Astrocyte of the spinal cord (primary cell): ENCODE results near the gene RHOB.

Source experiments
- DNase-seq: peaks from one replicate; pipeline ENCODE4 v3.0.0; 2011; ENCODE audit warnings: low read depth, low spot score
- H3K4me3 ChIP-seq: 2 replicates; pipeline ENCODE4 v1.5.1; 2011; ENCODE audit warnings: low read depth, mild to moderate bottlenecking, low read length, moderate library complexity
- in situ Hi-C: cut with HindIII; loops from 2 replicates; pipeline ENCODE4 v1.10.0; 2017; ENCODE audit warnings: low sequenced_read_pairs
- TF ChIP-seq, protein P1 (sequence below): IDR thresholded peaks from 2 replicates; pipeline ENCODE4 v1.5.1; 2012; ENCODE audit warnings: low read depth, mild to moderate bottlenecking, low read length, inconsistent platforms

RHOB gene

DNA sequence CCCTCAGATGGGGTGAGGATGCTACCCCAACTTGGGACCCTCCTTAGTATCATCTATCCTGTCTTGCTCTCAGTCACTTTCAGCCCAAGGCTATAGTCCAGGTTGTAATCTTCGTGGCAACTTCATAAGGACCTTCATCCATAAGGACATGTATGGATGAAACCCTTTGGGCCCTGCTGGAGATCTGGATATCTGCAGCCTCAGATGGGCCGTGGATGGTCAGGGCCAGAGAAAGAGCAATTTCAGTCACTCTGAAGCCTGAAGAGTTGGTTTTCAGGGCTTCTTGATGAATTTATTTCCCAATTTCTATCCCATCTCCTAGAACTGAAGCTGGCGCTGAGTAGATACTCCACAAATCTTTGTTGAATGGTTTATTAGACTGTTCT lies 28.7 kb downstream of the RHOB start:
- in situ Hi-C loops, result no loop called here
- no peak for DNase-seq

DNA sequence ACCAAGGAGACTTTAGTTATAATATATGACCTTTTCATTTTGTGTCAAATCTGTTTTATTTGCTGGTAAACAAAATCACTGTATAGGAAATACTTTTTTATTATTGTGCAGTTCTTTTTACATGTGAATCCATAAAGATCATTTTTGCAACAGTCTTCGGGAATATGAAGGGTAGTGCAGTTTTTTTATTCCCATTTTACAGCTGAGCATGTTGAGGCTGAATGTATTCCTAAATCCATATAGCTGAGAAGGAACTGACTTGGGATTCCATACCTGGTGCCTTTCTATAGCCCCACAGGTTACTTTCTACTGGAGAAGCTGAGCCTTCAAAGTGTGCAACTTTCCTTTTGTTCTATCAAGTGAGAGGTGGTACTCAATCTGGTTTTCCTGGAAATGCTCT lies 29.6 kb downstream of the RHOB start:
- in situ Hi-C loops, result no loop called here
- no peak for DNase-seq
- TF ChIP-seq, protein P1, sequence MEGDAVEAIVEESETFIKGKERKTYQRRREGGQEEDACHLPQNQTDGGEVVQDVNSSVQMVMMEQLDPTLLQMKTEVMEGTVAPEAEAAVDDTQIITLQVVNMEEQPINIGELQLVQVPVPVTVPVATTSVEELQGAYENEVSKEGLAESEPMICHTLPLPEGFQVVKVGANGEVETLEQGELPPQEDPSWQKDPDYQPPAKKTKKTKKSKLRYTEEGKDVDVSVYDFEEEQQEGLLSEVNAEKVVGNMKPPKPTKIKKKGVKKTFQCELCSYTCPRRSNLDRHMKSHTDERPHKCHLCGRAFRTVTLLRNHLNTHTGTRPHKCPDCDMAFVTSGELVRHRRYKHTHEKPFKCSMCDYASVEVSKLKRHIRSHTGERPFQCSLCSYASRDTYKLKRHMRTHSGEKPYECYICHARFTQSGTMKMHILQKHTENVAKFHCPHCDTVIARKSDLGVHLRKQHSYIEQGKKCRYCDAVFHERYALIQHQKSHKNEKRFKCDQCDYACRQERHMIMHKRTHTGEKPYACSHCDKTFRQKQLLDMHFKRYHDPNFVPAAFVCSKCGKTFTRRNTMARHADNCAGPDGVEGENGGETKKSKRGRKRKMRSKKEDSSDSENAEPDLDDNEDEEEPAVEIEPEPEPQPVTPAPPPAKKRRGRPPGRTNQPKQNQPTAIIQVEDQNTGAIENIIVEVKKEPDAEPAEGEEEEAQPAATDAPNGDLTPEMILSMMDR, result no peak
- H3K4me3 ChIP-seq, result no peak overlapping the region

More for the DNA sequence above, 28.7 kb downstream of the RHOB start:
- TF ChIP-seq, protein P1, result no peak
- H3K4me3 ChIP-seq, result no peak overlapping the region

DNA sequence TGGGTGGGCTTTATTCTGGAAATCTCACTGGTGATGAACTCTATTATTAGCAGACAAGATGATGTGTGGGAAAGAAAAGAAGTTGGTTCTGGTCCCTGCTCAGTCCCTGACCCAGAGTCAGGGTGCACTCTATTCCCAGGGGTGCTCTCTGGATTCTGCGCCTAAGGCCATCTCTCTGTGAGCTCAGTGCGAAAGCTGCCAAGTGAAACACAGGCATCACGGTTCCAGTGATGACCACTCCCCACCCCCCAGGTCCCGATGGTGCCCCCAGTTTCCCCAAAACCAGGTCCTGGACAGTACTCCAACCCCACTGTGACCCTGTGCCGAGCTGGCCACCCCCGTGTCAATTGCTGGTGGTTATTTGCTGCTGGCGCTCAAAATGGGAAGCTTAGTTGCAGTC lies 30.1 kb downstream of the RHOB start:
- H3K4me3 ChIP-seq, result no peak overlapping the region
- no peak for DNase-seq
- TF ChIP-seq, protein P1, result no peak
- in situ Hi-C loops, result no loop called here

GRCh38 chr2:20478961-20479360 lies 32.1 kb downstream of the RHOB start:
- H3K4me3 ChIP-seq, result no peak overlapping the region
- no peak for DNase-seq
- in situ Hi-C loops, result no loop called here
- TF ChIP-seq, protein P1, result no peak

DNA sequence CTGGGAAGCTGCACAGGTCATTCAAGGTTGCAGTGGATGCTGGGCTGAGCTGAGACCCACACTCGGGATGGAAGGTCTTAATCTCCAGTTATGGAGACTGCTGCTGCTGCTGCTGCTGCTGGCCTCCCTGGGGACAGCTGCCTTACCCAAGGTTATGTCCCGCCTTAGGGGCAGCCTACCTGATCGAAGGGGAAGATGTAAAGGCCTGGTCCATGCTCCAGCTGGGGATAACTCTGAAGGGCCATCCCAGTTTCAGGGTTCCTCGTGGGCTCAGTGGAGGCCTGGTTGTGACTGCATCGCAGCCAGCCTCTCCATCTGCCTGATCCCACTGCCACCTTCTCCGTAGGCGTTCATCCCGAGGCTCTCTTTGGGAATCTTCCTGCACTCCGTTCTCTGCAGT lies 33.0 kb downstream of the RHOB start:
- TF ChIP-seq, protein P1, result no peak
- no peak for DNase-seq
- in situ Hi-C loops, result no loop called here
- no peak overlapping the region for H3K4me3 ChIP-seq

DNA sequence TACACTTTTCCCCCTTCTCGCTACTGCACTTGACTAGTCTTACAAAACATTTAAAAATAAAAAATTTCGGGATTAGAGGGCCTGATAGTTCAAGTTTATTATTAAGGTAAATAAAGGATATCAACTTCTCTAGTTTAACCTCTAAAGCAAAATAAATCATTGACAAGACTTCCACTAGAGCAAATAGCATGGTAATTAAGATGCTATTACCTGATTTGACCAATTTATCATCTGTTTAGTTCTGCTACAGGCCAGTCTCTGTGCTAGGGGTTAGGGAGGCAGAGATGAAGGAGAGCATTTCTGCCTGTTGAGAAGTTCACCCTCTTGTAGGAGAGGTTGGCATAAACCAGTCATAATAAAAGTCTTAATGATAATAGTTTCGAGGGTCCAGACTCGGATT lies 34.0 kb downstream of the RHOB start:
- H3K4me3 ChIP-seq, result no peak overlapping the region
- in situ Hi-C loops, result no loop called here
- TF ChIP-seq, protein P1, result no peak
- no peak for DNase-seq

GRCh38 chr2:20481798-20482405 lies 35.0 kb downstream of the RHOB start:
- H3K4me3 ChIP-seq, result no peak overlapping the region
- TF ChIP-seq, protein P1, result no peak
- DNase-seq, result no peak
- in situ Hi-C loops, result no loop called here
